GM12874 (cell line): ENCODE results near the gene MBP.

Source experiments
- TF ChIP-seq, protein P1 (sequence below): IDR thresholded peaks from 2 replicates; pipeline ENCODE4 v1.5.1; 2011; ENCODE audit warnings: low read depth, mild to moderate bottlenecking, control low read depth, low read length, moderate library complexity; ENCODE audit not compliant: insufficient read depth

Gene MBP

DNA sequence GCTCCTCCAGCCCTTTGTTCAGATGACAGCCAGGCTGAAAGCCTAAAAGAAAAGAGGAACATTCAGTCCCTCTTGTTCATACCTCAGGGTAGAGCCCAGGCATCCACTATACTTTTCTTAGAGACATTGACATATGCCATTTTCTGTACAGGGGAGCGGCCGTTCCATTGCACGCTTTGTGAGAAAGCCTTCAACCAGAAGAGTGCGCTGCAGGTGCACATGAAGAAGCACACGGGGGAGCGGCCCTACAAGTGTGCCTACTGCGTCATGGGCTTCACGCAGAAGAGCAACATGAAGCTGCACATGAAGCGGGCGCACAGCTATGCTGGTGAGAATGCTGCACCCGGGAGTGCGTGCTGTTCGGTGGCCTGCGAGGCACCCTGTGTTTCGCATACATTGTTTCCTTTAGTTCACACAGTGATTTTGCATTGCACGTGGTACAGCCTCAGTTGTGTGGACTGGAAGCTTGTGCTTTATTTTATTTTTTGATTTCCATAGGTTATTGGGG lies 172.0 kb downstream of the MBP start:
- TF ChIP-seq, protein P1, sequence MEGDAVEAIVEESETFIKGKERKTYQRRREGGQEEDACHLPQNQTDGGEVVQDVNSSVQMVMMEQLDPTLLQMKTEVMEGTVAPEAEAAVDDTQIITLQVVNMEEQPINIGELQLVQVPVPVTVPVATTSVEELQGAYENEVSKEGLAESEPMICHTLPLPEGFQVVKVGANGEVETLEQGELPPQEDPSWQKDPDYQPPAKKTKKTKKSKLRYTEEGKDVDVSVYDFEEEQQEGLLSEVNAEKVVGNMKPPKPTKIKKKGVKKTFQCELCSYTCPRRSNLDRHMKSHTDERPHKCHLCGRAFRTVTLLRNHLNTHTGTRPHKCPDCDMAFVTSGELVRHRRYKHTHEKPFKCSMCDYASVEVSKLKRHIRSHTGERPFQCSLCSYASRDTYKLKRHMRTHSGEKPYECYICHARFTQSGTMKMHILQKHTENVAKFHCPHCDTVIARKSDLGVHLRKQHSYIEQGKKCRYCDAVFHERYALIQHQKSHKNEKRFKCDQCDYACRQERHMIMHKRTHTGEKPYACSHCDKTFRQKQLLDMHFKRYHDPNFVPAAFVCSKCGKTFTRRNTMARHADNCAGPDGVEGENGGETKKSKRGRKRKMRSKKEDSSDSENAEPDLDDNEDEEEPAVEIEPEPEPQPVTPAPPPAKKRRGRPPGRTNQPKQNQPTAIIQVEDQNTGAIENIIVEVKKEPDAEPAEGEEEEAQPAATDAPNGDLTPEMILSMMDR = no peak

DNA sequence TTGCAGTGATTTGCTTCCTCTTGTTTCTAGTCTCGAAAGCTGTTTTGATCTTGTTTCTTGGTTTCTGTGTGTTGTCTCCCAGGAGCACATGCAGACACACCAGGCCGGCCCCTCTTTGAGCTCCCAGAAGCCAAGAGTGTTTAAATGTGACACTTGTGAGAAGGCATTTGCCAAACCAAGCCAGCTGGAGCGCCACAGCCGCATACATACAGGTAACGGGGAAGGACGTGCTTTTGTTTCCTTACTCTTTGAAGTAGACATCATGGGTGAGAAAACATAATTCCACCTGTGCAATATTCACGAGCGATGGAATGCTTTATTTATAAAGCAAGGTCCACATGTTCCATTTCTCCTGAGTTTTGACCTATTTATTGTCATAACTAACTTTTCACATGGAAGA lies 173.0 kb downstream of the MBP start:
- TF ChIP-seq, protein P1 = no peak

DNA sequence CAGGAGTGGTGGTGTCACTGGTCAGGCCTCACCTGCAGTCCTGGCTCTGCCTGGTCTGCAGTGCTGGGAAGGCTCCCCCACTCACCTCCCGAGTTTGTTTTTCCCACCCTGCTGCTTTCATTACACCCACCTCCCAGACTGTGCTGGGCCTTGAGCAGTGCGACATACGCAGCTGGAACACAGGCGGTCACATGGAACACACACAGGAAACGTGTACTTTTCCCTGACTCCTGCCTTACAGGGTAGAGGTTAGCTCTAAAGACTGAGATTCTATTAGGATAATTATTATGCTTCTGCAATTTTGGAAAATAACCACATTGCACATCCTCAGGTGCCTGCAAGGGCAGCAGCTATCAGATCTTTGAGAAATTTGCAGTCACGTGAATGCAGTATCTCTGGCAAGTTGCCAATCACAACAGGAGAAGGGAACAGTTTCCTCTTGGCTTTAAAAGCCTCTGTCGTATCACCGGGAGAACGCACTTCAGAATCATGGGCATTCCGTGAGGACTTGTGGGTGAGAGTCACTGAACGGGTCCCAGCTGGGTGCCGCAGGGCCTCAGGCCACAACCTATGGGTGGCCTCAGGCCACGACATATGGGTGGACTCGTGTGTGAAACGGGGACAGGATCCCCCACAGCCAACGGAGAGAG lies 173.8 kb downstream of the MBP start:
- TF ChIP-seq, protein P1 = no peak

DNA sequence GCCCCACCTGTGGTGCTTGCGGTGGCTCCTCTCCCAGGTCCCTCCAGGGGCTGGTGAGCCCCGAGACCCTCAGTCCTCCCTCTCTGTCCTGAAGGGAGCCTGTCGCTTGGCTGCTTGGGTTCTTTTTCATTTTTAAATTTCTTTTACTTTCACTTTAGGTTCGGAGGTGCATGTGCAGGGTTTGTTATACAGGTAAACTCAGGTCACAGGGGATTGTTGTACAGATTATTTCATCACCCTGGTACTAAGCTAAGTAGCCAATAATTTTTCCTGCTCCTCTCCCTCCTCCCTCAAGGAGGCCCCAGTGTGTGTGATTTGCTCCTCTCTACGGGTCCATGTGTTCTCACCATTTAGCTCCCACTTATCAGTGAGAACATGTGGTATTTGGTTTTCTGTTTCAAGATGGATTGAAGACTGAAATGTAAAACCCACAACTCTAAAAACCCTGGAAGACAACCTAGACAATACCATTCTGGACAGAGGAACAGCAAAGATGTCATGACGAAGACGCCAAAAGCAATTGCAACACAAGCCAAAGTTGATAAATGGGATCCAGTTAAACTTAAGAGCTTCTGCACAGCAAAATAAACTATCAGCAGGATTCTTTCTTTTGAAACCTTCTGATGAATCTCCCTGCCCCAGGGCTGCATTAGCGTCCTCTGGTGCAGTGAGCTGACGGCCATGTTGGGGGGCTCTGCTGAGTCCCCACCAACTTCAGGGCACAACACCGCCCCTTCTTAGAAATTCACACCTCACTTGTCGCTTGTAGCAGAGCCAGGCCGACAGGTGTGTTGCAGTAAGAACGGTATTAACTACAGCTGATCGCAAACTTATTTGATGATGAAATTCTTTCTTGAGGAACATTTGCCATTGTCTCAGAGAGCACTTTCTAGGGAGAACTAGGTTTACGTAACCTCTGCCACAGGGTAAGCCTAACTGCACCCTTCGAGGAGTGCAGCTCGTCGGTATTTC lies 174.9 kb downstream of the MBP start:
- TF ChIP-seq, protein P1 = no peak

DNA sequence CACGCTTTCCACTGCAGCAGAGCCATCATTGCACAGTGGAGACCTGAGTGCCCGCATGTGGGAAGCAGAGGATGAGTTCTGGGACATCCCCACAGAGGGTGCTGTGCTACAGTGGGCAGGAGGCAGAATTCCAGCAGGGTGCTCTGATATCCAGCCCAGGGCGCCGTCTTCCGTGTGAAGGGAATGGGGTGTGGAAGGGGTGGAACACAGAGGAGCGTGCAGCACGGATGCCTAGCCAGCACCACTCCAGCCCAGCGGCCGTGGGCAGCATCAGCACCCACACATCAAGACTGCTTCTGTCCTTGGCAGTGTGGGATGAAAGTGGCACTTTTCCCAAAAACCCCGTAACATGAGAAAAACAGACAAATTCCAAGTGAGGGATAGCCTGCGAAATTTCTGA lies 175.9 kb downstream of the MBP start:
- TF ChIP-seq, protein P1 = no peak

DNA sequence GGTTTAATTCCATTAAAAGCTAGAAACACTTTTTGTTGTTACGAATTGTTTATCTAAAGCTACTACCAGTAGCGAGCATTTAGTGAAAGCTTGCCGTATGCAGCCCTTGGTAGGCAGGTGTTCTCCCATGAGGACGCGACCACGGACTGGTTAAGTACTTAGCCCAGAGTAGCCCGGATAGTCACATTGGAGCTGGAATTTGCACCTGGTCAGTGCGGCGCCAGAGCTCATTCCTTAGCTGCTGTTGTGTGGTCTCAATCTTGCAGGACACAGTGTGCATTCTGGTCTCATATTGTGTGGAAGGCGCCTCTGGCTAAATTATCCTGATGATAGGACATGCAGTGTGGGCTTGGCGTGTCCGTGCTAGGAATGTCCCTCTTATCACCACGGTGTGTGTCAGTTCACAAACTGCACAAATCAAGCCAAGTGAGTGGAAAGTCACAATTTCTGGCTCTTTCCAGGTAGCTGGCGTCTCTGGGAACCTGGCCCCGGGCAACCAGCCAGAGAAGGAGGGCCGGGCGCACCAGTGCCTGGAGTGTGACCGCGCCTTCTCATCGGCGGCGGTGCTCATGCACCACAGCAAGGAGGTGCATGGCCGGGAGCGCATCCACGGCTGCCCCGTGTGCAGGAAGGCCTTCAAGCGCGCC lies 176.9 kb downstream of the MBP start:
- TF ChIP-seq, protein P1 = no peak
